Measurements from ENCODE around the gene RGS18. TPM values are rescaled to one million over a fixed set of nuclear protein-coding genes. Genes with fewer than 3 reads are reported as not detected.

Gene RGS18
- total and polyA plus RNA-seq, 2 experiments from 2014 or later: not detected

GRCh38 chr1:192171123-192171522 is 12.9 kb downstream of the RGS18 start:
- Histone ChIP-seq H3K27me3 (ENCODE audit: insufficient read depth) (no peaks in the 10 kb centered on the region), H3K4me2 (no peak overlapping the region), H3K36me3 (ENCODE audit: insufficient read depth) (no peaks in the 10 kb centered on the region), H3F3A (replicated peaks; ENCODE audit: low read depth) (no peaks in the 10 kb centered on the region), H3K79me2 (replicated peaks; ENCODE audit: insufficient read depth) (no peaks in the 10 kb centered on the region), H3K9me2 (ENCODE audit: insufficient read depth) (no peaks in the 10 kb centered on the region), H3K27ac (ENCODE audit: low read depth) (no peak overlapping the region), H3K4me3 (no peak overlapping the region), H3K4me1 (ENCODE audit: insufficient read depth) (no peaks in the 10 kb centered on the region), H4K20me1 (replicated peaks; ENCODE audit: insufficient read depth) (no peaks in the 10 kb centered on the region), H2AFZ (peak overlapping the region; percentile 19; the same call in 1 of the 2 replicates)
- H3K36me3 Mint-ChIP-seq (ENCODE audit: low read depth): no peaks in the 10 kb centered on the region
- H3K4me1 Mint-ChIP-seq: peaks cover 13% of the 10 kb centered on the region
- H3K4me3 Mint-ChIP-seq: no peak overlapping the region
- no peak for TF ChIP-seq EZH2 (IDR thresholded peaks at IDR 0.05; ENCODE audit: low read depth, unreplicated experiment)
- TF ChIP-seq EZH2phosphoT487 (IDR thresholded peaks at IDR 0.05; ENCODE audit: unreplicated experiment): no peak
- no peak for TF ChIP-seq ZNF331 (CRISPR knock-in tag; IDR thresholded peaks at IDR 0.05; ENCODE audit: low read depth)
- TF ChIP-seq, protein P1, sequence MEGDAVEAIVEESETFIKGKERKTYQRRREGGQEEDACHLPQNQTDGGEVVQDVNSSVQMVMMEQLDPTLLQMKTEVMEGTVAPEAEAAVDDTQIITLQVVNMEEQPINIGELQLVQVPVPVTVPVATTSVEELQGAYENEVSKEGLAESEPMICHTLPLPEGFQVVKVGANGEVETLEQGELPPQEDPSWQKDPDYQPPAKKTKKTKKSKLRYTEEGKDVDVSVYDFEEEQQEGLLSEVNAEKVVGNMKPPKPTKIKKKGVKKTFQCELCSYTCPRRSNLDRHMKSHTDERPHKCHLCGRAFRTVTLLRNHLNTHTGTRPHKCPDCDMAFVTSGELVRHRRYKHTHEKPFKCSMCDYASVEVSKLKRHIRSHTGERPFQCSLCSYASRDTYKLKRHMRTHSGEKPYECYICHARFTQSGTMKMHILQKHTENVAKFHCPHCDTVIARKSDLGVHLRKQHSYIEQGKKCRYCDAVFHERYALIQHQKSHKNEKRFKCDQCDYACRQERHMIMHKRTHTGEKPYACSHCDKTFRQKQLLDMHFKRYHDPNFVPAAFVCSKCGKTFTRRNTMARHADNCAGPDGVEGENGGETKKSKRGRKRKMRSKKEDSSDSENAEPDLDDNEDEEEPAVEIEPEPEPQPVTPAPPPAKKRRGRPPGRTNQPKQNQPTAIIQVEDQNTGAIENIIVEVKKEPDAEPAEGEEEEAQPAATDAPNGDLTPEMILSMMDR (conservative IDR thresholded peaks at IDR 0.05; ENCODE audit: low read depth in 2 of 2): no peak
- TF ChIP-seq POLR2AphosphoS5 (IDR thresholded peaks at IDR 0.05; ENCODE audit: low read depth): no peak
- TF ChIP-seq JUNB (IDR thresholded peaks at IDR 0.05; ENCODE audit: unreplicated experiment): no peak
- no peak for TF ChIP-seq NANOG (IDR thresholded peaks at IDR 0.05; ENCODE audit: borderline replicate concordance)
- TF ChIP-seq, protein P2, sequence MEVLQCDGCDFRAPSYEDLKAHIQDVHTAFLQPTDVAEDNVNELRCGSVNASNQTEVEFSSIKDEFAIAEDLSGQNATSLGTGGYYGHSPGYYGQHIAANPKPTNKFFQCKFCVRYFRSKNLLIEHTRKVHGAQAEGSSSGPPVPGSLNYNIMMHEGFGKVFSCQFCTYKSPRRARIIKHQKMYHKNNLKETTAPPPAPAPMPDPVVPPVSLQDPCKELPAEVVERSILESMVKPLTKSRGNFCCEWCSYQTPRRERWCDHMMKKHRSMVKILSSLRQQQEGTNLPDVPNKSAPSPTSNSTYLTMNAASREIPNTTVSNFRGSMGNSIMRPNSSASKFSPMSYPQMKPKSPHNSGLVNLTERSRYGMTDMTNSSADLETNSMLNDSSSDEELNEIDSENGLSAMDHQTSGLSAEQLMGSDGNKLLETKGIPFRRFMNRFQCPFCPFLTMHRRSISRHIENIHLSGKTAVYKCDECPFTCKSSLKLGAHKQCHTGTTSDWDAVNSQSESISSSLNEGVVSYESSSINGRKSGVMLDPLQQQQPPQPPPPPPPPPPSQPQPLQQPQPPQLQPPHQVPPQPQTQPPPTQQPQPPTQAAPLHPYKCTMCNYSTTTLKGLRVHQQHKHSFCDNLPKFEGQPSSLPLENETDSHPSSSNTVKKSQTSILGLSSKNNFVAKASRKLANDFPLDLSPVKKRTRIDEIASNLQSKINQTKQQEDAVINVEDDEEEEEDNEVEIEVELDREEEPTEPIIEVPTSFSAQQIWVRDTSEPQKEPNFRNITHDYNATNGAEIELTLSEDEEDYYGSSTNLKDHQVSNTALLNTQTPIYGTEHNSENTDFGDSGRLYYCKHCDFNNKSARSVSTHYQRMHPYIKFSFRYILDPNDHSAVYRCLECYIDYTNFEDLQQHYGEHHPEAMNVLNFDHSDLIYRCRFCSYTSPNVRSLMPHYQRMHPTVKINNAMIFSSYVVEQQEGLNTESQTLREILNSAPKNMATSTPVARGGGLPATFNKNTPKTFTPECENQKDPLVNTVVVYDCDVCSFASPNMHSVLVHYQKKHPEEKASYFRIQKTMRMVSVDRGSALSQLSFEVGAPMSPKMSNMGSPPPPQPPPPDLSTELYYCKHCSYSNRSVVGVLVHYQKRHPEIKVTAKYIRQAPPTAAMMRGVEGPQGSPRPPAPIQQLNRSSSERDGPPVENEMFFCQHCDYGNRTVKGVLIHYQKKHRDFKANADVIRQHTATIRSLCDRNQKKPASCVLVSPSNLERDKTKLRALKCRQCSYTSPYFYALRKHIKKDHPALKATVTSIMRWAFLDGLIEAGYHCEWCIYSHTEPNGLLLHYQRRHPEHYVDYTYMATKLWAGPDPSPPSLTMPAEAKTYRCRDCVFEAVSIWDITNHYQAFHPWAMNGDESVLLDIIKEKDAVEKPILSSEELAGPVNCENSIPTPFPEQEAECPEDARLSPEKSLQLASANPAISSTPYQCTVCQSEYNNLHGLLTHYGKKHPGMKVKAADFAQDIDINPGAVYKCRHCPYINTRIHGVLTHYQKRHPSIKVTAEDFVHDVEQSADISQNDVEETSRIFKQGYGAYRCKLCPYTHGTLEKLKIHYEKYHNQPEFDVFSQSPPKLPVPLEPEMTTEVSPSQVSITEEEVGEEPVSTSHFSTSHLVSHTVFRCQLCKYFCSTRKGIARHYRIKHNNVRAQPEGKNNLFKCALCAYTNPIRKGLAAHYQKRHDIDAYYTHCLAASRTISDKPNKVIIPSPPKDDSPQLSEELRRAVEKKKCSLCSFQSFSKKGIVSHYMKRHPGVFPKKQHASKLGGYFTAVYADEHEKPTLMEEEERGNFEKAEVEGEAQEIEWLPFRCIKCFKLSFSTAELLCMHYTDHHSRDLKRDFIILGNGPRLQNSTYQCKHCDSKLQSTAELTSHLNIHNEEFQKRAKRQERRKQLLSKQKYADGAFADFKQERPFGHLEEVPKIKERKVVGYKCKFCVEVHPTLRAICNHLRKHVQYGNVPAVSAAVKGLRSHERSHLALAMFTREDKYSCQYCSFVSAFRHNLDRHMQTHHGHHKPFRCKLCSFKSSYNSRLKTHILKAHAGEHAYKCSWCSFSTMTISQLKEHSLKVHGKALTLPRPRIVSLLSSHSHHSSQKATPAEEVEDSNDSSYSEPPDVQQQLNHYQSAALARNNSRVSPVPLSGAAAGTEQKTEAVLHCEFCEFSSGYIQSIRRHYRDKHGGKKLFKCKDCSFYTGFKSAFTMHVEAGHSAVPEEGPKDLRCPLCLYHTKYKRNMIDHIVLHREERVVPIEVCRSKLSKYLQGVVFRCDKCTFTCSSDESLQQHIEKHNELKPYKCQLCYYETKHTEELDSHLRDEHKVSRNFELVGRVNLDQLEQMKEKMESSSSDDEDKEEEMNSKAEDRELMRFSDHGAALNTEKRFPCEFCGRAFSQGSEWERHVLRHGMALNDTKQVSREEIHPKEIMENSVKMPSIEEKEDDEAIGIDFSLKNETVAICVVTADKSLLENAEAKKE (CRISPR knock-in tag; IDR thresholded peaks at IDR 0.05): no peak
- no peak for ATAC-seq
- no peak for DNase-seq (ENCODE audit: low spot score)
- no peaks in the 10 kb centered on the region for H3K27me3 Mint-ChIP-seq (ENCODE audit: insufficient read depth, low read depth, poor library complexity)
- peak overlapping the region; percentile 53; the same call in 1 of the 2 replicates for H3K27ac Mint-ChIP-seq
- H3K9me3 Mint-ChIP-seq: no peaks in the 10 kb centered on the region; the same call in 2 of the 3 replicates
